Mucosa of descending colon (tissue), 3 donors: Measurements from ENCODE around the gene MTMR3. TPM values are rescaled to one million over a fixed set of nuclear protein-coding genes. Genes with fewer than 3 reads are reported as not detected.

Source experiments
- ATAC-seq: fragments of 200-7000 bp; cut with Tn5 transposase; one replicate; pipeline ENCODE4 v1.9.1; 2020; ENCODE audit warnings: mild to moderate bottlenecking, moderate library complexity
- DNase-seq, 3 donors: peaks; one replicate each; pipeline ENCODE4 v3.0.0-alpha.2; 2020
- H3K36me3 ChIP-seq: fragments of 200-600 bp; one replicate; pipeline ENCODE4 v1.8.0; 2021; ENCODE audit warnings: low read depth, mild to moderate bottlenecking
- H3K4me1 ChIP-seq: fragments of 200-600 bp; one replicate; pipeline ENCODE4 v1.8.0; 2021; ENCODE audit warnings: low read depth, mild to moderate bottlenecking
- H3K4me3 ChIP-seq: fragments of 200-600 bp; one replicate; pipeline ENCODE4 v1.8.0; 2021; ENCODE audit warnings: mild to moderate bottlenecking
- H3K9me3 ChIP-seq: fragments of 200-600 bp; one replicate; pipeline ENCODE4 v1.8.0; 2021; ENCODE audit warnings: mild to moderate bottlenecking
- intact Hi-C, 2 donors: fragments of 100-400 bp; cut with DNase I in 1 of 2; cut with micrococcal nuclease in 1 of 2; formaldehyde crosslinking; loops; one replicate each; pipeline versions ENCODE4 v1.11.0 to v1.11.1; 2022; cut with DNase I, micrococcal nuclease
- total RNA-seq, 3 donors: library from RNA; stranded (reverse); fragmentation: NEBNext Ultra II Directional in 2 of 3; extraction: Animal tissue kit (Norgen Biotek cat#: 25700) in 2 of 3; gene quantifications; one replicate each; pipeline versions ENCODE4 v1.2.1 to v1.2.4, GENCODE V29; 2021 to 2023
- TF ChIP-seq, protein P1 (sequence below): fragments of 200-600 bp; IDR thresholded peaks from one replicate; pipeline ENCODE4 v1.8.0; 2022; ENCODE audit warnings: antibody characterized with exemption, mild to moderate bottlenecking
- donor health status: DM: no; HTN: no; CAD: no; lungs with moderate emphysema.
- donor health status: DM: no; HTN: no; CAD: no.
- donor health status: DM: no; HTN: yes; CAD: no.

Gene MTMR3
- total RNA-seq, 3 donors from 2014 or later: 47.7 to 59.8 (median 54.4) TPM

DNA sequence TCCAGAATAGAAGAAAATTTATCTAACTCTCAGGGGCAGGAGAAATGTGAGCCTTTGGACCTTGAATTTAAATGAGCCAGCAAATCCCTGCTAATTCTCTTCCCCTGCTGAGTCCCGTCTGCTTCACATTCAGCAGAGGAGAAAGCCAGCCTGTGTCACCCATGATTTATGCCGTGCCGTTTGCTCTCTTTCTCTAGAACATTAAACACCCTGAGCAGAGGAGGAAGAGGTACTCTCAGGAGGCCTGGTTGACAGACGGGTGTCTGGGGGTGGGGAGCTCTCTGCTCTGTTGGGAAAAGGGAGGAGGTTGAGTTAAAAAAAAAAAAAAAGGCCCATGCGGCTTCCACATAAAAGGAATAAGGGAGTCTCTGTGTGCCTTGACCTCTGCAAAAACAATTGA, 11.3 kb upstream of the MTMR3 start:
- DNase-seq: no peak
- intact Hi-C loops: no loop called here
- Histone ChIP-seq H3K4me1 (no peaks in the 10 kb centered on the region), H3K4me3 (no peak overlapping the region), H3K9me3 (no peaks in the 10 kb centered on the region), H3K36me3 (no peaks in the 10 kb centered on the region)
- TF ChIP-seq, protein P1, sequence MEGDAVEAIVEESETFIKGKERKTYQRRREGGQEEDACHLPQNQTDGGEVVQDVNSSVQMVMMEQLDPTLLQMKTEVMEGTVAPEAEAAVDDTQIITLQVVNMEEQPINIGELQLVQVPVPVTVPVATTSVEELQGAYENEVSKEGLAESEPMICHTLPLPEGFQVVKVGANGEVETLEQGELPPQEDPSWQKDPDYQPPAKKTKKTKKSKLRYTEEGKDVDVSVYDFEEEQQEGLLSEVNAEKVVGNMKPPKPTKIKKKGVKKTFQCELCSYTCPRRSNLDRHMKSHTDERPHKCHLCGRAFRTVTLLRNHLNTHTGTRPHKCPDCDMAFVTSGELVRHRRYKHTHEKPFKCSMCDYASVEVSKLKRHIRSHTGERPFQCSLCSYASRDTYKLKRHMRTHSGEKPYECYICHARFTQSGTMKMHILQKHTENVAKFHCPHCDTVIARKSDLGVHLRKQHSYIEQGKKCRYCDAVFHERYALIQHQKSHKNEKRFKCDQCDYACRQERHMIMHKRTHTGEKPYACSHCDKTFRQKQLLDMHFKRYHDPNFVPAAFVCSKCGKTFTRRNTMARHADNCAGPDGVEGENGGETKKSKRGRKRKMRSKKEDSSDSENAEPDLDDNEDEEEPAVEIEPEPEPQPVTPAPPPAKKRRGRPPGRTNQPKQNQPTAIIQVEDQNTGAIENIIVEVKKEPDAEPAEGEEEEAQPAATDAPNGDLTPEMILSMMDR: no peak
- ATAC-seq: peak; percentile 67

DNA sequence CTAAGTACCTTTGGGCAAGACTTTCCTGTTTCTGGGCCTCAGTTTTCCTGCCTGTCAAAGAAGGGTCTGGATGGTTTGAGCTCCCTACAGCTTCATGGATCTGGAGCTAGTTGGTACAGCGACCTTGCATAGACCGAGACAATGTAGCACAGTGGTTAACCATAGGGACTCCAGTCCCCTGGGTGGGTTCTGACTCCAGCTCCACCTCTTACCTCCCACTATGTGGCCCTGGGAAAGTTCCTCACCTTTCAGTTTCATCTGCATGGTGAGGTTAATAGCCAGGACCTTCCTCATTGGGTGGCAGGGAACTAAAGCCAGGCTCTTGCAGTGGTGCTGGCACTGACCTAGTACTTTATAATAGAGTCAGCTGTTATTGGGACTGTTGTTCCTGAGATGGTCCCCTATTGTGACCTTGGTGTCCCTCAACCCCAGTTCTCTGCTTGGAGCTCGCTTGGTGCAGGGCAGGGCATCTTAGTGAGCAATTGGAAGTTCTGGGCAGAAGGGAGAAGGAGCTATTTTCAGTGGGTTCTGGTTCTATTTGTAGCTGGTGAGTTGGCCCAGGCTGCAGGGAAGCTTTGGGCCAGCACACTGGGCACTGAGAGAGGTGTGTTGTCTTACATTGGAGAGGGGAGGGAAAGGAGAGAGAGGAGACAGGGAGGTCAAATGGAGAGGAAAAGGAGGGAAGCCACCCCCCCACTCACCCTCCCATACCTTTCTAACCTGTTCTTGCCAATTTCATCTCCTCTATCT, 10.7 kb upstream of the MTMR3 start:
- Histone ChIP-seq H3K36me3 (no peaks in the 10 kb centered on the region), H3K9me3 (no peaks in the 10 kb centered on the region), H3K4me3 (no peak overlapping the region), H3K4me1 (no peaks in the 10 kb centered on the region)
- ATAC-seq (peak; percentile 34), DNase-seq (no peak)
- intact Hi-C loops: no loop called here
- TF ChIP-seq, protein P1: no peak

DNA sequence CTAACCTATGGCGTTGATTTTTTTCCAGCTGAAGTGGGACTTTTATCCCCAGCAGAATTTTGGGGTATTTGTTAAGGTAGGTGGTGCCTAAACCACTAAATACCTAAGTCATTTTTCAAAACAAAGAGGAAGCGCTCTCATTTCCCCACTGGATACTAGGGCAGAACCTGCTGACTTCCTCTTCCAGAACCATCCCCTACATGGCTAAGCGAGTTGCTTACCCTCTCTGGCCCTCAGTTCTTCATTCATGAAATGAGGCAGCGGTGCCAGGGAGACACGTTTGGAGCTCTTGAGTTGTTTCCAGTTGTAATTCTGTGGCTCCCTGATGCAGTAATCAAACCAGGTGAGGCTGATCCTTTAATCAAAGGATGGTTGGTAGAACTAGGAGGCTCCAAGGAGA, 10.0 kb upstream of the MTMR3 start:
- H3K4me3 ChIP-seq: no peak overlapping the region
- H3K9me3 ChIP-seq: no peaks in the 10 kb centered on the region
- H3K4me1 ChIP-seq: no peaks in the 10 kb centered on the region
- DNase-seq: no peak
- TF ChIP-seq, protein P1: no peak
- peak; percentile 18 for ATAC-seq
- intact Hi-C loops: no loop called here
- H3K36me3 ChIP-seq: no peaks in the 10 kb centered on the region

DNA sequence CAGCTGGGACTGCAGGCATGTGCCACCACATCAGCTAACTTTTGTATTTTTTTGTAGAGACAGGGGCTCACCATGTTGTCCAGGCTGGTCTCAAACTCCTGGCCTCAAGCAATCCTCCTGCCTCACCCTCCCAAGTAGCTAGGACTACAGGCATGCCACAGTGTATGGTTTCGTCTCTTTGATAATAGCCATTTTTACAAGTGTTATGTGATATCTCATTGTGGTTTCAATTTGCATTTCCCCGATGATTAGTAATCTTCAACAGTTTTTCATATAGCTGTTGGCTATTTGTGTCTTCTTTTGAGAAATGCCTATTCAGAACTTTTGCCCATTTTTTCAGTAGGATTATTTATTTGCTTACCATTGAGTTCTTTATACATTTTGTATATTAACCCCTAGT, 9.0 kb upstream of the MTMR3 start:
- Histone ChIP-seq H3K4me1 (no peaks in the 10 kb centered on the region), H3K9me3 (no peaks in the 10 kb centered on the region), H3K36me3 (no peaks in the 10 kb centered on the region), H3K4me3 (no peak overlapping the region)
- DNase-seq: no peak
- TF ChIP-seq, protein P1: no peak
- no peak for ATAC-seq
- intact Hi-C loops: no loop called here

DNA sequence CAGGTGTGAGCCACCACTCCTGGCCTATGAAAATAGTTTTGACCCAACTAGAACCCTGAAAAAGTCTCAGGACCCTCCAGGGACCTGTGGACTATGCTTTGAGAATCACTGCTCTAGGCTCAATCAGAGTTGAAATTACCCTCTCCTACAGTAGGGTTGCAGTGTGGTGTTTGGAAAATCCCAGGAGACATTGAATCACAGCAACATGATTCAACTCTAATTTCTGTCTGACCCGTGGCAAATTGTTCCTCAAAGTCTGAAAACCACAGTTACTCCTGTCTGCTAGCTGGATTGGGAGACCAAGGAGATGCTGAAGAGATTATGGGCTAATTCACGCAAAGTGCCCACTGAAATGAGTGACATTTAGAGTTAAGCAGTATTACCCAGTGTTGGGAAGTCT, 5.4 kb upstream of the MTMR3 start:
- ATAC-seq: no peak
- H3K36me3 ChIP-seq: no peaks in the 10 kb centered on the region
- no peaks in the 10 kb centered on the region for H3K4me1 ChIP-seq
- no peak for DNase-seq
- intact Hi-C loops: no loop called here
- no peak overlapping the region for H3K4me3 ChIP-seq
- TF ChIP-seq, protein P1: no peak
- no peaks in the 10 kb centered on the region for H3K9me3 ChIP-seq
